ENCODE data around the gene SETBP1. TPM values are rescaled to one million over a fixed set of nuclear protein-coding genes. Genes with fewer than 3 reads are reported as not detected.

Gene SETBP1
- total RNA-seq, 1 donor from 2014 or later: 131 TPM

- DNase-seq (ENCODE audit: low spot score): no peak
- Mint-ChIP-seq H3K9me3 (ENCODE audit: unreplicated experiment) (no peaks in the 10 kb centered on the region), H3K4me1 (ENCODE audit: unreplicated experiment) (peaks cover 46% of the 10 kb centered on the region), H3K36me3 (ENCODE audit: low read depth, unreplicated experiment) (peaks cover 23% of the 10 kb centered on the region), H3K4me3 (ENCODE audit: unreplicated experiment) (peak overlapping the region; percentile 1), H3K27me3 (ENCODE audit: unreplicated experiment) (peaks cover 5% of the 10 kb centered on the region), H3K27ac (ENCODE audit: unreplicated experiment) (no peak overlapping the region)
- TF ChIP-seq, protein P1, sequence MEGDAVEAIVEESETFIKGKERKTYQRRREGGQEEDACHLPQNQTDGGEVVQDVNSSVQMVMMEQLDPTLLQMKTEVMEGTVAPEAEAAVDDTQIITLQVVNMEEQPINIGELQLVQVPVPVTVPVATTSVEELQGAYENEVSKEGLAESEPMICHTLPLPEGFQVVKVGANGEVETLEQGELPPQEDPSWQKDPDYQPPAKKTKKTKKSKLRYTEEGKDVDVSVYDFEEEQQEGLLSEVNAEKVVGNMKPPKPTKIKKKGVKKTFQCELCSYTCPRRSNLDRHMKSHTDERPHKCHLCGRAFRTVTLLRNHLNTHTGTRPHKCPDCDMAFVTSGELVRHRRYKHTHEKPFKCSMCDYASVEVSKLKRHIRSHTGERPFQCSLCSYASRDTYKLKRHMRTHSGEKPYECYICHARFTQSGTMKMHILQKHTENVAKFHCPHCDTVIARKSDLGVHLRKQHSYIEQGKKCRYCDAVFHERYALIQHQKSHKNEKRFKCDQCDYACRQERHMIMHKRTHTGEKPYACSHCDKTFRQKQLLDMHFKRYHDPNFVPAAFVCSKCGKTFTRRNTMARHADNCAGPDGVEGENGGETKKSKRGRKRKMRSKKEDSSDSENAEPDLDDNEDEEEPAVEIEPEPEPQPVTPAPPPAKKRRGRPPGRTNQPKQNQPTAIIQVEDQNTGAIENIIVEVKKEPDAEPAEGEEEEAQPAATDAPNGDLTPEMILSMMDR (IDR thresholded peaks at IDR 0.05; ENCODE audit: unreplicated experiment): no peak
Observed at GRCh38 chr18:44723411-44723810, 42.7 kb downstream of the SETBP1 start.

GRCh38 chr18:44724105-44724778 is 43.6 kb downstream of the SETBP1 start:
- DNase-seq (ENCODE audit: low spot score): no peak
- Mint-ChIP-seq H3K4me3 (ENCODE audit: unreplicated experiment) (peak overlapping the region; percentile 15), H3K27ac (ENCODE audit: unreplicated experiment) (peak overlapping the region; percentile 64), H3K36me3 (ENCODE audit: low read depth, unreplicated experiment) (peaks cover 24% of the 10 kb centered on the region), H3K27me3 (ENCODE audit: unreplicated experiment) (peaks cover 6% of the 10 kb centered on the region), H3K4me1 (ENCODE audit: unreplicated experiment) (peaks cover 52% of the 10 kb centered on the region), H3K9me3 (ENCODE audit: unreplicated experiment) (no peaks in the 10 kb centered on the region)
- TF ChIP-seq, protein P1 (IDR thresholded peaks at IDR 0.05; ENCODE audit: unreplicated experiment): no peak

DNA sequence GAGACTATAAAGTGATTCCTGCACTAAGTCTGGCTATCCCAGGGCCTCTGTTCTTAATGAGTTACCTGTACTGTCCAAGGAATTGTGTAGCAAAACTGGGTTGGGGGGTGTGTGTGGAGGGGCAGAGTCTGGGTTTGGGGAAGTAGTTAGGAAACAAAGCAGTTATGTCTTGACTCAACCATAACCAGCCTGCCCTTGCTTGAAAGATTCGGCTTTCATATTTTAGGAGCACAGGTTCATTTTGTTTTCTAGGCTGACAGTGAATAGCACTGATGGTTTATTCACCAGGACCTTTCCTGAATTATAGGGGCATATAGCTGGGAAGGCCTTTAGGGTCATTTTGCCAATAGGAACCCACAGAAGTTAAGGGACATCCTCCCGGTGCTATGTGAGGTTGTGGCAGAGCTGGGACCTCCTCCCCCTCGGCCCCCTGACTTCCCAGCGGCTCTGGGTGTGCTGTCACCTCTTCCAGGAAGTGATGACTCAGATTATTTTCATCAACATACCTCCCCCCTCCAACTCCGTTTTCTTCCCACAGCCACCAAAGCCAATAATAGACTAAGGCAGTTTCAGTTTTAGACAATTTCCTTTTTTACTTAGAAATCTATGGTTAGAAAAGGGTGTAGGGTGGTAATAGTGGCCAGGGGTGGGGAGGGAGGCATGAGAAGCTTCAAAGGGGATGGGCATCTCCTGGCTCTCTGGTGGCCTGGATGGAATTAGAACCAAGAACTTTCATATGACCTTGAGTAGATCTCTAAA is 44.8 kb downstream of the SETBP1 start:
- H3K36me3 Mint-ChIP-seq (ENCODE audit: low read depth, unreplicated experiment): peaks cover 24% of the 10 kb centered on the region
- peaks cover 58% of the 10 kb centered on the region for H3K4me1 Mint-ChIP-seq (ENCODE audit: unreplicated experiment)
- peaks cover 6% of the 10 kb centered on the region for H3K27me3 Mint-ChIP-seq (ENCODE audit: unreplicated experiment)
- peak overlapping the region; percentile 8 for H3K27ac Mint-ChIP-seq (ENCODE audit: unreplicated experiment)
- H3K4me3 Mint-ChIP-seq (ENCODE audit: unreplicated experiment): no peak overlapping the region
- DNase-seq (ENCODE audit: low spot score): no peak
- H3K9me3 Mint-ChIP-seq (ENCODE audit: unreplicated experiment): no peaks in the 10 kb centered on the region
- TF ChIP-seq, protein P1 (IDR thresholded peaks at IDR 0.05; ENCODE audit: unreplicated experiment): no peak

- no peaks in the 10 kb centered on the region for H3K9me3 Mint-ChIP-seq (ENCODE audit: unreplicated experiment)
- peaks cover 29% of the 10 kb centered on the region for H3K36me3 Mint-ChIP-seq (ENCODE audit: low read depth, unreplicated experiment)
- H3K27ac Mint-ChIP-seq (ENCODE audit: unreplicated experiment): no peak overlapping the region
- DNase-seq (ENCODE audit: low spot score): no peak
- H3K4me3 Mint-ChIP-seq (ENCODE audit: unreplicated experiment): no peak overlapping the region
- TF ChIP-seq, protein P1 (IDR thresholded peaks at IDR 0.05; ENCODE audit: unreplicated experiment): no peak
- H3K27me3 Mint-ChIP-seq (ENCODE audit: unreplicated experiment): peaks cover 6% of the 10 kb centered on the region
- H3K4me1 Mint-ChIP-seq (ENCODE audit: unreplicated experiment): peaks cover 64% of the 10 kb centered on the region
Observed at GRCh38 chr18:44726059-44726421, 45.4 kb downstream of the SETBP1 start.

DNA sequence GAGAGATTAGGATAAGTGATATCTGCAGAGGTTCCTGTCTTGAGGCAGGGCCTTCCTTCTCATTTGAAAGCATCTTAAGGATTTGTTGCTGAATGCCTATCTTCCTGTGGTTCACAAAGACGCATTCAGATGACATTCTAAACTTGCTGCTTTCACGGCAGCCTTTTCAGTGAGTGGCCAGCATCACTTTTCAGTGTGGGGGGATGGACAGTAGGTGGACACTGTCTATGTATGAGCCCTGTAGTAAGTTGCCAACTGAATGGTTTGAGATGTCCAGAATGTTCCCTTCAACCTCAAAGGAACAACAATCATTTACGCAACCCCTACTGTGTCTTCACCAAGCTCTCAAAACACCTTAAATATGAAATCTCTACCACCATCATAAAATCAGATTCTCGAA is 46.6 kb downstream of the SETBP1 start:
- H3K9me3 Mint-ChIP-seq (ENCODE audit: unreplicated experiment): no peaks in the 10 kb centered on the region
- H3K4me3 Mint-ChIP-seq (ENCODE audit: unreplicated experiment): peak overlapping the region; percentile 12
- no peak for DNase-seq (ENCODE audit: low spot score)
- TF ChIP-seq, protein P1 (IDR thresholded peaks at IDR 0.05; ENCODE audit: unreplicated experiment): no peak
- H3K36me3 Mint-ChIP-seq (ENCODE audit: low read depth, unreplicated experiment): peaks cover 35% of the 10 kb centered on the region
- no peak overlapping the region for H3K27ac Mint-ChIP-seq (ENCODE audit: unreplicated experiment)
- H3K27me3 Mint-ChIP-seq (ENCODE audit: unreplicated experiment): peaks cover 2% of the 10 kb centered on the region
- H3K4me1 Mint-ChIP-seq (ENCODE audit: unreplicated experiment): peaks cover 76% of the 10 kb centered on the region

Data from endothelial cell (in vitro differentiated cells).